Activated T-cell treated with anti-CD3 and anti-CD28 coated beads, Interleukin-2, amount 50 U/mL, for 24 hours (primary cell): ENCODE measurements around the gene ITGB8.

Source experiments
- DNase-seq: peaks from one replicate; pipeline ENCODE4 v3.0.0-alpha.2; 2020
- H3K27ac Mint-ChIP-seq: 2 replicates; pipeline ENCODE4 v1.8.0; 2020; ENCODE audit warnings: mild to moderate bottlenecking, mixed read lengths
- H3K27me3 Mint-ChIP-seq: 2 replicates; pipeline ENCODE4 v1.8.0; 2020; ENCODE audit warnings: mixed read lengths
- H3K36me3 Mint-ChIP-seq: 2 replicates; pipeline ENCODE4 v1.8.0; 2020; ENCODE audit warnings: low read depth, mixed read lengths
- H3K4me1 Mint-ChIP-seq: 2 replicates; pipeline ENCODE4 v1.8.0; 2020; ENCODE audit warnings: low read depth, mixed read lengths
- H3K4me3 Mint-ChIP-seq: 2 replicates; pipeline ENCODE4 v1.8.0; 2020; ENCODE audit warnings: mild to moderate bottlenecking, moderate library complexity, mixed read lengths
- H3K9me3 Mint-ChIP-seq: 2 replicates; pipeline ENCODE4 v1.8.0; 2020; ENCODE audit warnings: mixed read lengths

The ITGB8 gene

DNA sequence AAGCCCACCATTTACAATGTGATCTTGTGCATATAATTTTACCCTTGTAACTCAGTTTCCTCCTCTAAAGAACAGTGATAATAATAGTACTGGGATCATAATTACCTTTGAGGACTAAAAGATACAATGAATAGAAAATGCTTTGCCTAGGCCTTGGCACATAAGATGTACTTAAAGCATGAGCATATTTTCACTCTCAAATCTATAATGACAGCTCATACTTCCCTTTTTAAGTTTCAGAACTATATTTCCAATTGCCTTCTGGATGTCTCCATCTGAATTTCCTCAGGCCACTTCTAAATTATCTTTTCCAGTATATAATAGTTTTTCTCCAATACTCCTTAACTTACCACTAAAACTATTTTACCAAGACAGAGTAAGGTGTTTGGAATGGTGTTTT lies 13.3 kb upstream of the ITGB8 start:
- H3K4me3 Mint-ChIP-seq, result no peak overlapping the region
- H3K36me3 Mint-ChIP-seq, result no peaks in the 10 kb centered on the region
- no peaks in the 10 kb centered on the region for H3K27me3 Mint-ChIP-seq
- H3K27ac Mint-ChIP-seq, result no peak overlapping the region
- H3K9me3 Mint-ChIP-seq, result no peaks in the 10 kb centered on the region
- H3K4me1 Mint-ChIP-seq, result no peaks in the 10 kb centered on the region
- DNase-seq, result no peak

DNA sequence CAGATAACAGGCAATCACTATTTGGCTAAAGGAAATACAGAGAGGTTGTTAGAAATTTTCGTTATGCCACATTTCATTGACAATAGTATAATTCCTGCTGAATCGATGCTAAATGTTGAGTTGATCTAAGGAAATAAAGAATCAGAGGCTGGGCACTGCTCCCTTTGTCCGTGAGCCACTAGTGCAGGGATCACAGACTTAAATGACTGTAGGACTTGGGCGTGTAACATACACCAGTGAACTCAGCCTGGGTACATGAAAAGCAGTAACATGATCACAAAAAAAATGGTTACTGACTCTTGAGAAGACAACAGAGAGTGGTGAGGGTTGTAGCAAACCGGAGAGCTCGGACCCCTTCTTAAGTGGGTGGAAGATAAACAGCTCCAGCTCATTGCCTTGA lies 11.8 kb upstream of the ITGB8 start:
- Mint-ChIP-seq H3K27ac (no peak overlapping the region), H3K4me1 (no peaks in the 10 kb centered on the region), H3K27me3 (no peaks in the 10 kb centered on the region), H3K4me3 (no peak overlapping the region), H3K9me3 (no peaks in the 10 kb centered on the region), H3K36me3 (no peaks in the 10 kb centered on the region)
- no peak for DNase-seq

DNA sequence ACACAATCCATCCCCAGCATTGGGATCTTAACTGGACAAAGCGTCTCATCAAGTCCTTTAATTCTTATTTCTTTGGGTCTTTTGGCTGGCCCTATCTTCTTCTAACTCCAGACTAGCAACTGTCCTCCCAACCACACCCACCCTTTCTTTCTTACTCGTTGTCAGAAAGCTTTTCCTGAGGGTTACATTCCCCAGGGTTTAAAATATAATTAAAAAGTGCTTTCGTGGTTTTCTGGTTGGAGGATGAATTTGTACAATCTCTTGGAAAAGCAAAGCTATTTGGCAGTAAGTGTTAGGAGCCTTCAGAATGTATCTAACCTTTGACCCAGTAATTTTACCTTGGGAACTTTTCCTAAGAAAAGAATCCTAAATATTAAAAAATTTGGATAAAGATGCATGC lies 10.4 kb upstream of the ITGB8 start:
- no peak overlapping the region for H3K27ac Mint-ChIP-seq
- DNase-seq, result no peak
- no peaks in the 10 kb centered on the region for H3K4me1 Mint-ChIP-seq
- no peak overlapping the region for H3K4me3 Mint-ChIP-seq
- H3K9me3 Mint-ChIP-seq, result no peaks in the 10 kb centered on the region
- no peaks in the 10 kb centered on the region for H3K36me3 Mint-ChIP-seq
- no peaks in the 10 kb centered on the region for H3K27me3 Mint-ChIP-seq

DNA sequence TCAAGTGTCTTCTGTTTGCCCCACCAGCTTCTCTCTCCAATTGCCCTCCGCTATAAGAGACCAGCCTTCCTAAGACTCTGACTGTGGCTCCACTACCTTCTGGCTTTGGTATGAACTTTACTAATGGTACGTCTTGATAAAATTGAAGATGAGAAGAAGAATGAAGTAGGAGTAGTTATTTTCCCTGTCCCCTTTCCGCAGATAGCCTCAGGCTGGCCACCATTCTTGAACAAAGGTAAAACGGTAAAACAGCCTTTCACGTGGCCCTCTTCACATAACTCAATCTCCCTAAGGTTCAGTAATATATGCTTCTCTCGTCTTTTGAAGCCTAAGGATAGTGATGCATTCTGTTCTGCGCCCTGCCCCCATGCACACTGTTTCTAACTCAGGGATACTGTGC lies 9.9 kb upstream of the ITGB8 start:
- Mint-ChIP-seq H3K4me1 (no peaks in the 10 kb centered on the region), H3K4me3 (no peak overlapping the region), H3K9me3 (no peaks in the 10 kb centered on the region), H3K36me3 (no peaks in the 10 kb centered on the region), H3K27ac (no peak overlapping the region), H3K27me3 (no peaks in the 10 kb centered on the region)
- no peak for DNase-seq

DNA sequence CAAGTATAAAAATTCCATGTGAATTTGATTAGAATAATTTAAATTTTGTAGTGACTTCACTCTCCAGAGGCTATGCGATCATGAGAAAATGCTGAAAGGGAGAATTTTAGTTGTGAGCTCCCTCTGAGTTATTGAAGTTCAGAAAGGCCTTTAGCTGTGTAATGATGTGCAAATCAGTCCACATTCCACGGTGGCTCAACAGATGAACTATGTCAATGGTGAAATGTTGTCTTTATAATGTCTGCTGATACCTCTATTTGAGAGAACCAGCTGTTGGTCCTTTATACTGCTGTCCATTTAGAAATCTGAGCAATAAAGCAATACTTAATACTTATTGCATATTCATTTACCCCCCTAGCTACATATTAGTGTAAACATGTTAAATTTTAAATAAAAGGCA lies 7.1 kb upstream of the ITGB8 start:
- Mint-ChIP-seq H3K9me3 (no peaks in the 10 kb centered on the region), H3K4me3 (no peak overlapping the region), H3K36me3 (no peaks in the 10 kb centered on the region), H3K27me3 (peaks cover 26% of the 10 kb centered on the region), H3K27ac (no peak overlapping the region), H3K4me1 (no peaks in the 10 kb centered on the region)
- DNase-seq, result no peak

DNA sequence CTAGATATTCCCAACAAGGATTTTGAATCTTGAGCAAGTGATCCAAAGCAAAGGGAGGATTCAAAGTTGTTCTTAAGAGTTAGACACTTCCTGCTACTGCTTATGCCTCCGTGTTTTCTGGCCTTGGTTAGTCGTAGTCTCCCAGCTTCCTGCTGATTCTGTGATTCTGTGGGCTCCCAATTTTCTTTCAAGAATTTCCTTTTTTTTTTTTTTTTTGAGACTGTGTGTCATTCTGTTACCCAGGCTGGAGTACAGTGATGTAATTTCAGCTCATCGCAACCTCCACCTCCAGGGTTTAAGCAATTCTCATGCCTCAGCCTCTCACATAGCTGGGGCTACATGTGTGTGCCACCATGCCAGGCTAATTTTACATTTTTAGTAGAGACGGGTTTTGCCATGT lies 4.4 kb upstream of the ITGB8 start:
- no peak overlapping the region for H3K27ac Mint-ChIP-seq
- H3K4me3 Mint-ChIP-seq, result no peak overlapping the region
- peaks cover 16% of the 10 kb centered on the region for H3K4me1 Mint-ChIP-seq
- H3K27me3 Mint-ChIP-seq, result peaks cover 49% of the 10 kb centered on the region
- DNase-seq, result no peak
- H3K9me3 Mint-ChIP-seq, result no peaks in the 10 kb centered on the region
- H3K36me3 Mint-ChIP-seq, result no peaks in the 10 kb centered on the region

DNA sequence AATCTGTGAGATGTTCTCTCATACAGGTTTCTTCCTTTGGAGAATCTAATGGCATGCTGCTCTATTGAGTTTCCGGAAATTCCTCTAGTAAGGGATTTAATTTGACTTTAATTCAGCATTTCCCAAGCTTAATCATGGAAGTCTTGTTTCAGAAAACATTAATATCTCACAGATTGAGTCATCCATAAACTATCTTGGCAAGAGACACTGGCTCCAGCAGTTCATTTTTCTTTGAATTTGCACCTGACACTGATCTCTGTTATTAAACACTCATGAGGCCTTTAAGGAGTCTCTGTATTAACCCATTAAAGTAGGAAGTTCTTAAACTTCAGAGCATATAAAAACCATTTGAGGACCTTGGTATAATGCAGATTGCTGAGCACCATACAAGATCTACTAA lies 3.6 kb upstream of the ITGB8 start:
- H3K4me1 Mint-ChIP-seq, result peaks cover 21% of the 10 kb centered on the region
- H3K27me3 Mint-ChIP-seq, result peaks cover 54% of the 10 kb centered on the region
- no peak for DNase-seq
- H3K9me3 Mint-ChIP-seq, result no peaks in the 10 kb centered on the region
- no peaks in the 10 kb centered on the region for H3K36me3 Mint-ChIP-seq
- H3K27ac Mint-ChIP-seq, result no peak overlapping the region
- no peak overlapping the region for H3K4me3 Mint-ChIP-seq

DNA sequence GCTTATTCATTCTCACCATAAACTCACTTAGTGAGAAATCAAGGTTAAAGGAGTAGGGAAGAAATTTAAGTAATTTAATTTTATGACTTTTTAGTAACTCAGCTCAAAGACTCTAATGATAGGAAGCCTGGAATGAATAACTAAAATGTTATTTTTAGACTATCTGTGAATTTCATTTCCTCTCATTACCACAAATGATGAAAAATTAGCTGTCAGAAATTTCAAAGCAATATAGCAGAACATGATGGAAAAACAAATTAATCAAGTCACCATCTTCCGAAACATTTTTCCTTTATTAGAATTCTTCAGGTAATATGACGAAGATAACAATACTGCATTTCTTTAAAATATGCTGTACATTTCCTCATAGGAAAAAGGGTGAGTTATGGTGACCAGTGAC lies 2.7 kb upstream of the ITGB8 start:
- no peak overlapping the region for H3K4me3 Mint-ChIP-seq
- DNase-seq, result no peak
- no peaks in the 10 kb centered on the region for H3K36me3 Mint-ChIP-seq
- no peak overlapping the region for H3K27ac Mint-ChIP-seq
- H3K9me3 Mint-ChIP-seq, result no peaks in the 10 kb centered on the region
- H3K4me1 Mint-ChIP-seq, result peaks cover 22% of the 10 kb centered on the region
- peaks cover 62% of the 10 kb centered on the region for H3K27me3 Mint-ChIP-seq

DNA sequence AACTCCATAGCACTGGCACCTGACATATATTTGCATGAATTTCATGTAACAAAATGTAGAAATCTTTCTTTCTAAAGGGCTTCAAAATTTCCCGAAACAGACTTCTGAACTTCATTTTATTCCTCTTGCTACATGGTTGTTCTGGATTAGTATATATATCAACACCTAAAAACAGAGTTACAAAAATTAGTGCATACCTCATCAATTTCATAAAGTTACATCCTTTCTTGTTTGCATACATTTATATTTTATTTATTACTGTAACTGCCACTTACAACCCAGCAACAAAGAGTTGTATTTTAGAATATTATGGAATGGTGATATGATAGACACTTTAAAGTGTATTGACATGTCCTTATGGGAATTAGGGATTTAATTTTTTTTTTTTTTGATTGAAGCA lies 2.0 kb upstream of the ITGB8 start:
- Mint-ChIP-seq H3K27ac (no peak overlapping the region), H3K36me3 (no peaks in the 10 kb centered on the region), H3K4me1 (peaks cover 22% of the 10 kb centered on the region), H3K9me3 (no peaks in the 10 kb centered on the region), H3K4me3 (no peak overlapping the region), H3K27me3 (peaks cover 67% of the 10 kb centered on the region)
- DNase-seq, result no peak

DNA sequence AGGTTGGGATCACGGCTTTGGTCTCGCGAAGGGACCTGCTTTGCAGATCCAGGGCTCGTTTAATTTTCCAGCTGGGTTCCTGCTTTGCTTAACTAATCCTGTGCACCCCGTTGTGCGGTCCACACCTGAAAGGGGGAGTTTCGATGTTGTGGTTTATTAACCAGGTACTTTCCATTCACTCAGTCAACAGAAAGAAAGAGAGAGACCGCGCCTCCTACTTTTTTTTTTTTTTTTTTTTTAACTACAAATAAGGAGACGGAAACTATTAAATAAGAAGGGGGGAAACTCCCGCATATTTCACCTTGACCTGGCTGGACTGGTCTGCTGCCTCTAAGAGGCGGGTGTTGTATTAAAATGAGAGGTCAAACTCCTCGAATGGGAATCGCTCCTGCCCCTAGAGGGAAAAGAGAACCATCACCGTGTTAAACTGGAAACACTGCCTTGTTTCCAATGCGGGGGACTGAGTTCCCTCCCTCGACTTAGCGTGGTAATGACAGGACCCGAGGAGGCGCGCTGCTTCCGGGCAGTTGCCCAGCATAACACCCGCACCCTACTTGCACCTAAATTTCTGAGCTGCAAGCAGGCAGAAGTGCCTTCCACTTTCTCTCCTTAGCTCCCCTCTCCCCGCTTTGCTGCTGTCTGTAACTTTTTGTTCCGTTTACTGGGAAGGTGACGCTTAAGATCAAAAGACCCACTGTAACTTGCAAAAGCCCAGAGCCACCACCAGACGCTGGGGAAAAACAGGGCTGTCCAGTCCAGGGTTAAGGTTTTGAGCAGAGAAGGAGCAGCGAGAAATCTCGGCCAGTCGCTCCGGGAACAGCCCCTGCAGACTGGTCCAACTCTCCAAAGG lies 1.1 kb upstream of the ITGB8 start:
- H3K27ac Mint-ChIP-seq, result peak overlapping the region; percentile 72
- peaks cover 73% of the 10 kb centered on the region for H3K27me3 Mint-ChIP-seq
- DNase-seq, result no peak
- peak overlapping the region; percentile 80 for H3K4me3 Mint-ChIP-seq
- peaks cover 22% of the 10 kb centered on the region for H3K4me1 Mint-ChIP-seq
- H3K9me3 Mint-ChIP-seq, result no peaks in the 10 kb centered on the region
- no peaks in the 10 kb centered on the region for H3K36me3 Mint-ChIP-seq

DNA sequence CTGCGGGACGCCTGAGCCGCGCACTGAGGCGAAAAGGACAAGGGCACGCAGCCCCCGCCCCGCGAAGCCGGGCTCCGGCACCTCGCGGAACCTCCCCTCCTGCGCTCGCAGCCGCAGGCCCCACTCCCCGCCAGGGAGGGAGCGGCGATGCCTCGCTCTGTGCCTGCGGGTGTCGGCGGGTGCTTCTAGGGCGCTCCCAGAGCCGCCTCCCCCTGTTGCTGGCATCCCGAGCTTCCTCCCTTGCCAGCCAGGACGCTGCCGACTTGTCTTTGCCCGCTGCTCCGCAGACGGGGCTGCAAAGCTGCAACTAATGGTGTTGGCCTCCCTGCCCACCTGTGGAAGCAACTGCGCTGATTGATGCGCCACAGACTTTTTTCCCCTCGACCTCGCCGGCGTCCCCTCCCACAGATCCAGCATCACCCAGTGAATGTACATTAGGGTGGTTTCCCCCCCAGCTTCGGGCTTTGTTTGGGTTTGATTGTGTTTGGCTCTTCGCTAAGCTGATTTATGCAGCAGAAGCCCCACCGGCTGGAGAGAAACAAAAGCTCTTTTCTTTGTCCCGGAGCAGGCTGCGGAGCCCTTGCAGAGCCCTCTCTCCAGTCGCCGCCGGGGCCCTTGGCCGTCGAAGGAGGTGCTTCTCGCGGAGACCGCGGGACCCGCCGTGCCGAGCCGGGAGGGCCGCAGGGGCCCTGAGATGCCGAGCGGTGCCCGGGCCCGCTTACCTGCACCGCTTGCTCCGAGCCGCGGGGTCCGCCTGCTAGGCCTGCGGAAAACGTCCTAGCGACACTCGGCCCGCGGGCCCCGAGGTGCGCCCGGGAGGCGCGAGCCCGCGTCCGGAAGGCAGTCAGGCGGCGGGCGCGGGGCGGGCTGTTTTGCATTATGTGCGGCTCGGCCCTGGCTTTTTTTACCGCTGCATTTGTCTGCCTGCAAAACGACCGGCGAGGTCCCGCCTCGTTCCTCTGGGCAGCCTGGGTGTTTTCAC lies 519 bp downstream of the ITGB8 start:
- peak; percentile 47 for DNase-seq
- peaks cover 22% of the 10 kb centered on the region for H3K4me1 Mint-ChIP-seq
- H3K36me3 Mint-ChIP-seq, result no peaks in the 10 kb centered on the region
- peaks cover 77% of the 10 kb centered on the region for H3K27me3 Mint-ChIP-seq
- H3K27ac Mint-ChIP-seq, result no peak overlapping the region
- H3K9me3 Mint-ChIP-seq, result no peaks in the 10 kb centered on the region
- peak overlapping the region; percentile 80 for H3K4me3 Mint-ChIP-seq

DNA sequence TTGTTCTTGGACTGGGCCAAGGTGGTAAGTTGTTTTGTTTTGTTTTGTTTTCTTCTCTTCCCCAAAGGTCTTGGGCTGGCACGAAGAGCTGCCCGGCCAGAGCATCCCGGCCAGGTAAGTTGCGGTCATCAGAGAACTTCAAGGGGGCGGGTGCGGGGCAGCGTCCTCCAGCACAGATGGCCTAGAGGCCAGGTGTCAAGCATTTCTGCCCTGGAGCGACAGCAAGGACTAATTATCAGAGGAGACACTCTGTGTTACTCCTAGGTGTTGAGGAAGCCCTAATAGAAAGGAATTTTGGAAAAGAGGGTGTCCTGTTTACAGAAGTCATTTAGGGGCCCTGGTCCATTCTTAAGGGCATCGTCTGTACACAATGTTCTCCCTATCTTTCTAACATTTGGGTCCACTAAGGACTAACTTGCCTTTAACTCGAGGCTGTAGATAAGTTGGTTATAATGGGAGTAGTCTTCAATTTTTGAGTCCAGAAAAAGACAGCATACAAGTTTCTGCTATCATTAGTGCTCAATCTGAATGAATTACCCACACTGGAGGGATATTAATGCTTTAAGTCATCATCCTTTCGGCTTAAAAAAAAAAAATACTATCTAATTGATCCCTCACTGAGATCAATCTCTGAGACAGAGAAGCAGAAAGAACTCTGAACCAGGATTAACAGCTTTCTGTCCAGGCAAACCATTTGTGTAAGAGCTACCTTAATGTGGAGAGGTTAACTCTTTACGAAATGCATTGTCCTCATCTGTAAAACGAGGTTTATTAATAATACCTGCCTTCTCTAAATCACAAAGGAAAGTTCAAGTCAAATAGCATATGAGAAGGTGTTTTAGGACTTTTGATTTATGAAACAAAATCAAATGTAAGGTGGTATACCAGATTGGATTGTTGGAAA lies 1.5 kb downstream of the ITGB8 start:
- H3K27ac Mint-ChIP-seq, result no peak overlapping the region
- DNase-seq, result no peak
- H3K4me3 Mint-ChIP-seq, result peak overlapping the region; percentile 55
- no peaks in the 10 kb centered on the region for H3K36me3 Mint-ChIP-seq
- no peaks in the 10 kb centered on the region for H3K9me3 Mint-ChIP-seq
- H3K4me1 Mint-ChIP-seq, result peaks cover 22% of the 10 kb centered on the region
- H3K27me3 Mint-ChIP-seq, result peaks cover 71% of the 10 kb centered on the region

DNA sequence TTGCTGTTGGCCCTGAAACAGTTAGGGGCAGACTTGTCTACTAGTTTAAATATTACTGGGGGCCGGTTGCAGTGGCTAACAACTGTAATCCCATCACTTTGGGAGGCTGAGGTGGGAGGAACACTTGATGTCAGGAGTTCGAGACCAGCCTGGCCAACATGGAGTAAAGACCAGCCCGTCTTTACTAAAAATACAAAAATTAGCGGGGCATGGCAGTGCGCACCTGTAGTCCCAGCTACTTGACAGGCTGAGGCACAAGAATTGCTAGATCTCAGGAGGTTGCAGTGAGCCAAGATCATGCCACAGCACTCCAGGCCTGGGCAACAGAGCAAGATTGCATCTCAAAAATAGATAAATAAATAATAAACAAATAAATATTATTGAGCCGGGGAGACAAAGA lies 7.6 kb downstream of the ITGB8 start:
- H3K4me1 Mint-ChIP-seq, result no peaks in the 10 kb centered on the region
- no peaks in the 10 kb centered on the region for H3K36me3 Mint-ChIP-seq
- DNase-seq, result no peak
- no peak overlapping the region for H3K27ac Mint-ChIP-seq
- H3K9me3 Mint-ChIP-seq, result no peaks in the 10 kb centered on the region
- H3K27me3 Mint-ChIP-seq, result peaks cover 24% of the 10 kb centered on the region
- H3K4me3 Mint-ChIP-seq, result no peak overlapping the region

DNA sequence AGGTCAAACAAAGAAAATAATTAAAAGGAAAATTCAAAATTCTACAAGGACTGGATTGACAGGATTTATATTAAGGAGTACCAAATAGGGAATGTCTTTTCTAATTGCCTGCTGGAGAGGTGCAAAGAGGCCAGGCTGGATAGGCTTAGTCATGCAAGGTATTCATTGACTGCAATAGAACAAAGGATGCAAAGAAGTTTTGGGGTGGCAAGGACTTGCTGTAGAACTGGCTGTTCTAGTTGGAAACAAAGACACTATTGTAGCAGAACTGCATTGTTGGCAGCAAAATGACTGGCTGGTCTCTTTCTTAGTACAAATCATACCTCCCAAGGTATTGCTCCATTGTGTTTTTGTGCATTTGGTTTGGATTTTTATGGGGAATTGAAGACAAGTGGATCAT lies 10.1 kb downstream of the ITGB8 start:
- H3K4me1 Mint-ChIP-seq, result no peaks in the 10 kb centered on the region
- H3K27ac Mint-ChIP-seq, result no peak overlapping the region
- H3K9me3 Mint-ChIP-seq, result no peaks in the 10 kb centered on the region
- H3K36me3 Mint-ChIP-seq, result no peaks in the 10 kb centered on the region
- DNase-seq, result no peak
- H3K27me3 Mint-ChIP-seq, result peaks cover 10% of the 10 kb centered on the region
- H3K4me3 Mint-ChIP-seq, result no peak overlapping the region
